ENCODE data around the gene SLC9C2.
"Not testable (repeated sequence)": the region's sequence is repeated elsewhere in the genome, so short reads cannot be mapped to it uniquely, and the experiment has no call there.

The SLC9C2 gene

GRCh38 chr1:173581383-173582079, 21.3 kb downstream of the SLC9C2 start:
- no peak for DNase-seq

GRCh38 chr1:173580658-173581057, 22.2 kb downstream of the SLC9C2 start:
- no peak for DNase-seq

DNA sequence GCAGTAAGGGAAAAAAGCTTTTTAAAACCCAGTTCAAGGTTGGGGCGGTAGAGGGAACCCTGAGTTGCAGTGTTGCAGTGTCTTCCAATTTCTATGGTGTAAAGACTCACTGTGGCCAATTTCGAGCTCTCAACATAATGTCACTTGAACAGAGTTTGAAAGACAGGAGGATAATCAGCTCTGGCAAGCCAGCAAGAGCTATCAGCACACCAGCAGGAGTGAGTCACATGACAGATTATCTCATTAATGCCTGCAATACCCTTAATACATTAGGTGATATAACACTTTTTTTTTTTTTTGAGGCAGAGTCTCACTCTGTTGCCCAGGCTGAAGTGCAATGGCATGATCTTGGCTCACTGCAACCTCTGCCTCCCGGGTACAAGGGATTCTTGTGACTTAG, 22.8 kb downstream of the SLC9C2 start:
- peak; percentile 95 for DNase-seq

DNA sequence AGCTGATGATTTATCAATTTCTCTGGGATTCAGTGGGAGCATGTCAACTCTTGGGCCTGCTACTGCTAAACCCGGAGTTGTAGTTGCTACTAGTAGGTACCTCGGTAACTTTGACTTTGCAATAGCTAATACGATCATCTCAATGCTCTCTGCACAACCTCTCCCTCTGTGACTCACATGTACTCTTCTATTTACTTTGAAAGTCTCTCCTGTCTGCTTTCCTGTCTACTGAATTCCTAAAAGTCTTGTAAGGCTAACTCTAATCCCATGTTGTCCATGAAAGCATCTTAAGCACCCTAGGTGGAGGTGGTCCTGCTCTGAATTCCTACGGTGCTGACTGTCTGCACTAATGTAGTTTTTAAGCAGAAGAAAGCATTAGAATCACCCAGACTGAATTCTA, 29.3 kb downstream of the SLC9C2 start:
- no peak for DNase-seq

DNA sequence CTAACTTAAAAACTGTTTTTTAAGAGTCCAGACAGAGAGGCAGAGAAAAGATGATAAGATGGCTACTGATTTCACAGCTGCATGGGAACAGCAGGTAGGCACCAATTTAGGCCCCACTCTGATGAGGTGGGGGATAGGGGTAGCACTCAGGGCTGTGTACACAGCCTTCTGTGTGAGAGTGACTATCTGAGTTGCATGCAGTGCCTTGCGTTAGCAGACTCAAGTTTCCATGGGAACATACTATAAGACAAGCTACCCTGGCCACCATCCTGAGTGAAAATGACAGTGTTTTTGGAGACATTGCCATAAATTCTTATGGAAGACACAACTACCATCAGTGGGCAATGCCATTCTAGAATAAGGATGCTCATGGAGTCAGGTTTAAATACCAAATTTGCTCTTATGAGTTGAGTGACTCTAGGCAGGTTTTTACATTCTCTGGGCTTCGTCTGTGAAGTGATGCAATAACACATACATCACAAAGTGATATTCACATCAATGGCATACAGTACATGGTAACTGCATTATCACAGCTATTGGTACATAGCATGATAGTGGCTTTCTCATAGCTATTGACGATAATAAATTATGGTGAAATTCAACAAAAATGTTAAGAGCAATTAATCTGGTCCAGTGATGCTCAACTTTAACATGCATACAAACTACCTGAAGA, 30.5 kb downstream of the SLC9C2 start:
- no peak for DNase-seq

DNA sequence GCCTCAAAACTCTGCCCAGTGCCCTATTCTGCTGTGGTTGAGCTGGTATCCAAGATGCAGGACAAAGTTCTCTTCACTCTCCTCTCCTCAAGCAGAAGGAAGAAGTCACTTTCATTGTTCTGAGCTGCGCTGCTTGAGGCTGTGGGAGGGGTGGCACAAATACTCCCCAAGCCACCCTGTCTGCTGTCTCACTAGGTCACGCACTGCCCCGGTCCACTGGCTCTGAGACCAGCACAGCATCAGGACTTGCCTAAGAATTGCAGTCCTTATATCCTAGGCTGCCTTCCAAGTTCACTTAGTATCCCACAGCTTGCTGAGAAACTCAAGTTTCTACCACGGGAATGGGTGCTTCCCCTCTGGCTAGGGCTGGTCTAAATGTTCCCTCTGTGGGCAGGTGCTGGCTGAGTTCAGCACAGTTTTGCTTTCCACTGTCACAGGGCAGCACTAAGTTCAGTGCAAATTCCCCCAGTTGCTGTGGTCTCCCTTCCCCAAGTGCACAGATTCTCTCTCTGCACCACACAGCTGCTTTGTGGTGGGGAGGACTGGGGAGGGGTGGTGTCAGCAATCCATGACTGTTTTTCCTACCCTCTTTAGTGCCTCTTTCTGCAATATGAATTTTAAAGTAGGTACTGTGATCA, 32.4 kb downstream of the SLC9C2 start:
- DNase-seq: no peak

DNA sequence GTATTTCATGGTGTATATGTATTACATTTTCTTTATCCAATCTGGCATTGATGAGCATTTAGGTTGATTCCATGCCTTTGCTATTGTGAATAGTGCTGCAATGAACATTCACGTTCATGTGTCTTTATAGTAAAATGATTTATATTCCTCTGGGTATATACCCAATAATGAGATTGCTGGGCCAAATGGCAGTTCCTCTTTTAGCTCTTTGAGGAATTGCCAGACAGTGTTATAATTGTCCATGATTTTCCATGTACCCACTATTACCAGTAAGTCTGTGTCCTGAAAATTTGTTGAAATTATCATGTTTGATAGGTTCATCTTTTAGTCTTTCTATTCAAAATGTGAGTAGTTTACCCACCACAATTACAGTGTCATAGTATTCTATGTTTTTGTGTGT, 34.4 kb downstream of the SLC9C2 start:
- no peak for DNase-seq

DNA sequence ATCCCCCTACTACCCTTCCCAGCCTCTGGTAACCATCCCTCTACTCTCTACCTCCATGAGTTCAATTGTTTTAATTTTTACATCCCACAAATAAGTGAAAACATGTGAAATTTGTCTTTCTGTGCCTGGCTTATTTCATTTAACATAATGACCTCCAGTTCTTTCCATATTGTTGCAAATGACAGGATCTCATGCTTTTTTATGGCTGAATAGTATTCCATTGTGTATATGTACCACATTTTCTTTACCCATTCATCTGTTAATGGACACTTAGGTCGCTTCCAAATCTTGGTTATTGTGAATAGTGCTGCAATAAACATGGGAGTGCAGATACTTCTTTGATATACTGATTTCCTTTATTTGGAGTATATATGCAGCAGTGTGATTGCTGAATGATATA, 39.0 kb downstream of the SLC9C2 start:
- DNase-seq: not testable (repeated sequence)

- DNase-seq: no peak
Measured at GRCh38 chr1:173562813-173563212, 40.1 kb downstream of the SLC9C2 start.

DNA sequence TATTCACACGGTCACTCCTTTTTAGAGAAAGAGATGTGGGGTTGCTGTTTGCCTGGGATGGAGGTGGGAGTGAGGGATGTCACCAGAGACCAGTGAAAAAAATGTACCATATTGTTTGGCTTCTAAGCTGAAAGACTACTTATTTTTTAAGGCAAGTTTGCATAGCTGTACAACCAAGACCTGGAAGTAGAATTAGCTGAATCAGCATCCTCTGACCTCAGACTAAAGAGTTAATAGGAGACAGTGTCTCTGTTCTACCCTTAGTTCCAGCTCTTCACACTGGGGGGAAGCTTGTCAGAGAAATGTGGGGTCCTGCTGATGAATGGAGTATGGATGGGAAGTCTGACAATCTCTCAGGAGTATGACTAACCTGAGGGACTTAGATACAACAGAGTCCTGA, 41.6 kb downstream of the SLC9C2 start:
- no peak for DNase-seq

DNA sequence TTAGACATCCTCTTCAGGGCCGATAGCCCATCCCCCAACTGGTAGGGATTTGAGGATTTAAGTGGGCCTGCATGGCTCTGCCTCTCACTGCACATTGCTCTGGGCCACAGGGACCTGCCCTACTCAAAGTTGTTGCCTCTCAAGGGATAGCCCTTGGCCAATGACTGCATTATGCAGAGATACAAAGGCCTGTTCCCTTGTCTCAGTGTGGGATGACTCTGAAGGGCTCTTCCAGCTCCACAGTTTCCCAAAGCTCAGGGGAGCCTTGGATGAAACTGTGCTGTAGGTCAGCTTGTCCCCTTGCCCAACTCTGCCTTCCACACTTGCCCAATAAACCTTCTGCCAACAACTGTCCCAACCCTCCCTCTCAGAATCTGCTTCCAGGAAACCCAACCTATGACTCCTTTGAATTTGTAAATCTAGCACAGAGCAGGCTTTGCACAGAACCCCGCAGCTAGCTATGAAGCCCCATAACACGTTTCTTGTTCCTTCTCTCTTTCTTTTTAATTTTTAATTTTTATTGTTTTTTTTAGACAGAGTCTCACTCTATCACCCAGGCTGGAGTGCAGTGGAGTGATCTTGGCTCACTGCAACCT, 42.5 kb downstream of the SLC9C2 start:
- no peak for DNase-seq

DNA sequence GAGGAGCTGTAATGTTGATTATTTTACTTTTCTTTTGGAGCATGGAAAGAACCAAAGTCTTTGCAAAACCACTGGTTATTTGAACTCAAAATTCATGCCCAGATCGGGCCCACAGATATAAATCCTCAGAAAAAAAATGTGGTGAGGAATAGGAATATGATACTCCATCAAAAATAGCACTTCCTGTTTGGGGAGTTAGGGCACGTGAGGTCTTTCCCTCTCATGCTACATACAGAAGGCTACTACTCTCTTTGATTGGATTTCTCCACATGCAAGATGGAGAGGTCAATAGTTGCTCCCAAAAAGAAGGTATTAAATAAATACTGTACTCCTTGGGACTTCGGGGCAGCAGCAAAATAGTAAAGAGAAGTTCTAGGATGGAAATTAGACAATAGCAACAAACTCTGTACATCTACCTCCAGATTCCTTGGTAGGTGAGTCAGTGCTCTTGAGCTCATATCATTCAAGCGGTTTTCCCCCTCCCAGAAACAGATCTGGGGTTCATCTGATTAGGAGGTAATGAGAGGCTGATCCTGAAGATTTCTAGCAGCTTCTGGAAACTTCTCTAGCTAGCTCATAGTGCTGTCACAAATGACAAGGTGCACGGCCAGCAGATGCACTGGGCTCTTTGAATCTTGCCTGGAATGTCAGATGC, 47.1 kb downstream of the SLC9C2 start:
- DNase-seq: no peak

- DNase-seq: no peak
Measured at GRCh38 chr1:173554541-173555250, 48.2 kb downstream of the SLC9C2 start.

GRCh38 chr1:173554089-173554488, 48.8 kb downstream of the SLC9C2 start:
- peak; percentile 12 for DNase-seq

DNA sequence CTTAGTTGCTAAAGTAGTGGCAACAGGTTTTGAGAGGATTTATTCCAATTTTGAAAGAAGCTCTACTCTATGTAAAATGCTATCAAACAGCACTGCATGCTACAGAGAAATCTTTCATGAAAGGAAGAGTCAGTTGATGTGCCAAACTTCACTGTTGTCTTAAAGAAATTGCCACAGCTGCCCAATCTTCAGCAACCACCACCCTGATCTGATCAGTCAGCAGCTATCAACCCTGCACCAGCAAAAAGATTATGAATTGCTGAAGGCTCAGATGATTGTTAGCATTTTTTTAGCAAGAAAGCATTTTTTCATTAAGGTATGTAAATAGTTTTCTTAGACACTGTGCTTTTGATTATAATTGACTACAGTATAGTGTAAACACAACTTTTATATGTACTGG, 49.6 kb downstream of the SLC9C2 start:
- DNase-seq: peak; percentile 63

DNA sequence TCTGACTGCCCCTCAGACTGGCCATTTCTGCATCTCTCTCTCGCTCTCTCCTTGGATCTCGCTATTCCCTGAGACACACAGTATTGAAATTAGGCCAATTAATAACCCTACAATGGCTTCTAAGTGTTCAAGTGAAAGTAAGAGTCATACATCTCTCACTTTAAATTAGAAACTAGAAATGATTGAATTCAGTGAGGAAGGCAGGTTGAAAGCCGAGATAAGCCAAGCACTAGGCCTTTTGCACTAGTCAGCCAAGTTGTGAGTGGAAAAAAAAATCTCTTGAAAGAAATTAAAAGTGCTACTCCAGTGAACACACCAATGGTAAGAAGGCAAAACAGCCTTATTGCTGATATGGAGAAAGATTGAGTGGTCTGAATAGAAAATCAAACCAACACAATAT, 51.2 kb downstream of the SLC9C2 start:
- no peak for DNase-seq

DNA sequence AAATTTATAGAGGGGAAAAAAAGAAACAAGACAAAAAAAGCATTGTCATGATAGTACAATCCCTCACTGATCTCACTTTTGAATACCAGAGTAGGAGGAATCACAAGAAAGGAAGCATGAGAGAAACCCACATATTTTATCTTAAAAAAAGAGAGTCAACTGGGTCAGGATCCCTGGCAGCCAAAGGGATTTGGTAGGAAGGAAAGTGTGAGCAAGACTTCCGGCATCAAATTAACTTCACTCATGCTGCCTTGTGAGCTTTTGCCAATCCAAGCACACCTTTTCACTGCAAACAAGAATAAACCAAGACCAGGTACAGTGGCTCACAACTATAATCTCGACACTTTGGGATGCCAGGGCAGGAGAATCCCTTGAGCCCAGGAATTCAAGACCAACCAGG, 53.1 kb downstream of the SLC9C2 start:
- no peak for DNase-seq

GRCh38 chr1:173545688-173546087, 57.2 kb downstream of the SLC9C2 start:
- peak; percentile 25 for DNase-seq

DNA sequence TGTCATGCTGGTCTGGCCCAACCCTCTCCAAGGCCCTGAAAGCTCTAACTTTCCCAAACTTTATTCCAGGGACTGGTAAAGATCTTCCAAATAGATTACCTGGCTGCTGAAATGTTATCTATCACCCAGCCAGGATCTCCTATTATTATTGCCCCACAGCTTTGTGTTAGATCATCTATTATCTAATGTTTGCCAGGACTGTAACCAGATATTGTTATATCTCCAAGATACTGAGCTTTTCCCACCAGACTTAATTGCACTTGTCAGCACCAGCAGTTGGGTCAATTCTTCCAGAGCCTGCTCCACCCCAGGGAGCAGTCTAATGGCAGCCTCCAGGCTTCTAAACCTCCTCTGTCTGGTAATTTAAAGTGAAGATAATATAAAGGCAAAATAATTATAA, 66.6 kb downstream of the SLC9C2 start:
- DNase-seq: no peak

DNA sequence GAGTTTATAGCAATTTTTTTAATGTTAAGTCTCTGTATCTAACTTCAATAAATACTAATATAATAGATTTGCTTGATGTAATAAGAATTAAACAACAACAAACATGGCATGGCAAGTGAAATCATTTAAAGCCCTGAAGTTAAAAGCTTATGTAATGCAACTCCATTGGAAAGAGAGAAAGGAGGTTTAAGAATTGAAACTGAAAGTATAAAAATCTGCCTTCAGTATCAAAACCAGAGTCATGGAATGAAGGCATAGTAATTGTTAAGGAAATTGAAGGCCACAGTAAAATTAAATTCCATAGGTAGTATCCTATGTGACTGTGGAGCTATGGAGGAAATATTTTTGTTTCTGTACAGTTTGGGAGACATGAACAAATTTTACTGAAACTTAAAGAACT, 70.6 kb downstream of the SLC9C2 start:
- DNase-seq: no peak

- no peak for DNase-seq
Measured at GRCh38 chr1:173530795-173531693, 71.8 kb downstream of the SLC9C2 start.

DNA sequence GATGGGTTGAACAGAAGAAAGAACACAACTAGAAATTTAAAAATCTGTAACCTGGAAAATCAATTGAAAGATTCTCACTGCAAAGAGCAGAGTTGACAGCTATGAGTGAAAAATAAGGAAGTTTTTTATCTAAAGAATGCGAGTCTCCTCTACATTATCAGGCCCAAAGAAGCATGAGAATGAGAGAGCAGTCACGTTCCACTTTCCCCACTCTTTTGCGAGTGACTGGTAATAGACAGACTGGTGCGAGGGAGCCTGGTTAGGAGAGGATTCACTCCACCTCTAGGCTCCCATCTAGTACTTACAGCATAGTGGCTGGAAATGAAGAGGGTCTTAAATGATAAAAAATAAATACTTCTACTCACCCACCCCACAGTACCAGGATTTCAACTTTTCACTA, 73.8 kb downstream of the SLC9C2 start:
- no peak for DNase-seq
